GM12878 (cell line): ENCODE data around the gene MBOAT7. TPM values are rescaled to one million over a fixed set of nuclear protein-coding genes. Genes with fewer than 3 reads are reported as not detected.

Source experiments
- BMI1 ChIP-seq: fragments of 450-650 bp; IDR thresholded peaks from 2 replicates; pipeline ENCODE4 v1.6.1; 2016; ENCODE audit warnings: mild to moderate bottlenecking, moderate library complexity, borderline replicate concordance
- DPF2 ChIP-seq: fragments of 450-650 bp; IDR thresholded peaks from 2 replicates; pipeline ENCODE4 v1.6.1; 2017; ENCODE audit warnings: mild to moderate bottlenecking
- E2F8 ChIP-seq: fragments of 450-650 bp; IDR thresholded peaks from 2 replicates; pipeline ENCODE4 v1.6.1; 2018; ENCODE audit warnings: mild to moderate bottlenecking, low read depth, moderate library complexity; ENCODE audit not compliant: partially characterized antibody
- EP300 ChIP-seq, 2 experiments: fragments of 150-350 bp in 1 of 2; IDR thresholded peaks; 2 replicates each; pipeline ENCODE4 v1.6.1; 2011 to 2012; ENCODE audit warnings: low read depth in 2 of 2, low read length in 2 of 2, borderline replicate concordance in 1 of 2, improper control_type of control experiment in 1 of 2, inconsistent platforms in 1 of 2; ENCODE audit not compliant: control insufficient read depth in 1 of 2
- ETV6 ChIP-seq, 2 experiments: fragments of 450-650 bp in 1 of 2; IDR thresholded peaks in 1 of 2; conservative IDR thresholded peaks in 1 of 2; 2 replicates each; pipeline ENCODE4 v1.6.1; 2014; ENCODE audit warnings: antibody characterized with exemption in 1 of 2, borderline replicate concordance in 1 of 2, low read depth in 1 of 2, mild to moderate bottlenecking in 1 of 2, moderate library complexity in 1 of 2
- EZH2 ChIP-seq: IDR thresholded peaks from 2 replicates; pipeline ENCODE4 v1.6.1; 2012; ENCODE audit warnings: low read depth, mild to moderate bottlenecking, control low read depth, inconsistent platforms, low read length, borderline replicate concordance; ENCODE audit not compliant: control insufficient read depth
- FOXM1 ChIP-seq: IDR thresholded peaks from 2 replicates; pipeline ENCODE4 v1.6.1; 2012; ENCODE audit warnings: low read depth, mild to moderate bottlenecking, inconsistent platforms, low read length, moderate library complexity
- HDAC2 ChIP-seq: fragments of 200-600 bp; sonication (generic); IDR thresholded peaks from 2 replicates; pipeline ENCODE4 v1.6.1; 2017
- IKZF2 ChIP-seq, 2 experiments: fragments of 450-650 bp; IDR thresholded peaks; 2 replicates each; pipeline ENCODE4 v1.6.1; 2017; ENCODE audit warnings: mild to moderate bottlenecking in 2 of 2, moderate library complexity in 2 of 2
- KAT2A ChIP-seq: conservative IDR thresholded peaks from 2 replicates; pipeline ENCODE4 v1.6.1; 2011; ENCODE audit warnings: low read depth, low read length; ENCODE audit not compliant: control insufficient read depth
- MEF2A ChIP-seq: IDR thresholded peaks from 2 replicates; pipeline ENCODE4 v1.6.1; 2011; ENCODE audit warnings: low read depth, mild to moderate bottlenecking, low read length, moderate library complexity; ENCODE audit not compliant: insufficient read depth
- MLLT1 ChIP-seq: fragments of 450-650 bp; IDR thresholded peaks from 2 replicates; pipeline ENCODE4 v1.6.1; 2016; ENCODE audit warnings: mild to moderate bottlenecking
- NFXL1 ChIP-seq: fragments of 450-650 bp; IDR thresholded peaks from 2 replicates; pipeline ENCODE4 v1.6.1; 2017; ENCODE audit warnings: antibody characterized with exemption, mild to moderate bottlenecking, borderline replicate concordance
- POLR2AphosphoS5 ChIP-seq: IDR thresholded peaks from 2 replicates; pipeline ENCODE4 v1.6.1; 2011; ENCODE audit warnings: mild to moderate bottlenecking, low read length, inconsistent platforms
- RELA ChIP-seq: fragments of 450-650 bp; IDR thresholded peaks from 2 replicates; pipeline ENCODE4 v1.8.0; 2014; ENCODE audit warnings: borderline replicate concordance; ENCODE audit not compliant: partially characterized antibody
- SMARCA5 ChIP-seq: fragments of 450-650 bp; IDR thresholded peaks from 2 replicates; pipeline ENCODE4 v1.6.1; 2017; ENCODE audit warnings: mild to moderate bottlenecking
- TAF1 ChIP-seq: IDR thresholded peaks from 2 replicates; pipeline ENCODE4 v1.6.1; 2011; ENCODE audit warnings: mild to moderate bottlenecking, low read depth, low read length, borderline replicate concordance
- TCF3 ChIP-seq: IDR thresholded peaks from 2 replicates; pipeline ENCODE4 v1.6.1; 2012; ENCODE audit warnings: low read depth, mild to moderate bottlenecking, low read length, borderline replicate concordance; ENCODE audit not compliant: insufficient read depth
- YY1 ChIP-seq: IDR thresholded peaks from 2 replicates; pipeline ENCODE4 v1.6.1; 2011; ENCODE audit warnings: low read depth, mild to moderate bottlenecking, low read length
- ZNF687 ChIP-seq: fragments of 450-650 bp; IDR thresholded peaks from 2 replicates; pipeline ENCODE4 v1.6.1; 2017; ENCODE audit warnings: mild to moderate bottlenecking, moderate library complexity
- polyA plus RNA-seq, 11 experiments: library from polyadenylated mRNA; depleted of rRNA in 4 of 11; unstranded in 6 of 11; stranded (reverse) in 5 of 11; fragments of >200 nt; fragmentation: Nextera tagmentation in 4 of 11; fragmentation: Illumina TruSeq in 1 of 11; extraction: Ambion mirVana in 4 of 11; extraction: Trizol in 1 of 11; gene quantifications; 1 replicate in 1 of 11; 2 replicates in 10 of 11; pipeline versions ENCODE4 v1.2.1 to v1.2.3, GENCODE V29; 2011 to 2016; ENCODE audit warnings: inconsistent platforms in 2 of 11, missing spikeins in 2 of 11, low read depth in 1 of 11
- total RNA-seq, 4 experiments: library from RNA; depleted of rRNA in 3 of 4; stranded (reverse); fragments of >200 nt in 3 of 4; fragmentation: Illumina TruSeq in 1 of 4; extraction: Trizol in 1 of 4; gene quantifications; 2 replicates each; pipeline versions ENCODE4 v1.2.1 to v1.2.3, GENCODE V29; 2013 to 2021

MBOAT7 gene
- total and polyA plus RNA-seq, 10 of the 15 experiments (the other 5 are each of a cell fraction or from before 2014, with no cell fraction given), result 0.69 to 44.5 (median 21.7) TPM

DNA sequence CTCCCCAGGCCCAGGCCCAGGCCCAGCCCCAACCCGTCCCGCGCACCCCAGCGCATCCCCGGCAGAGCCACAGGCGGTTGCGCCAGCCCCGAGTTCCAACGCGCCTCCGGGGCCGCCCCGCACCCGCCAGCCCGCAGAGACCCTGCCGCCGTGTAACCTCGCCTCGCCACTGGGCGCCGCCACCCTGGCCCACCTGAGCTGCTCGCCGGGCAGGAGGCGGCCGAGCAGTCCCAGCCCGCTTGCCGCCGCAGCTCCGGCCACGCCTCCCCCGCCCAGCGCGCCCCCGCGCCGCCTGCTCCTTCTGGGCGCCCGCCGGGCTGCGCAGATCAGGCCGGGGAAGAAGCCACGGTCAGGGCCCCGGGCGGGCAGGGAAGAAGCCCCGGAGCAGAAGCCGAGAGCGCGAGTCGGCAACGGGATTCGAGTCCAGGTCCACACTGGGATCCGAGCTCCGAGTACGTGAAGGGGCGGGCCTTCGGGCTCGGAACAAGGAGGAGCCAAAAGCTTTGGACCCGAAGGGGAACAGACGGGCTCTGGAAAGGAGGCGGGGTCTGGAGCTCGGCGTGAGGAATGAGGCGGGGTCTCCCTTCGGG lies at the start of gene MBOAT7 (continued):
- no peak for TF ChIP-seq ETV6 (conservative IDR thresholded peaks at IDR 0.05 in 1 of 2, IDR thresholded peaks at IDR 0.05 in 1 of 2; ENCODE audit: borderline replicate concordance in 1 of 2, low read depth in 1 of 2)
- no peak for TF ChIP-seq NFXL1
- TF ChIP-seq E2F8, result no peak
- TF ChIP-seq BMI1, result no peak
- TF ChIP-seq DPF2, result peak; percentile 81
- TF ChIP-seq SMARCA5, result peak; percentile 93
- TF ChIP-seq KAT2A, result no peak
- peak; percentile 53; the same call in 1 of the 2 replicates for TF ChIP-seq POLR2AphosphoS5
- no peak for TF ChIP-seq MEF2A
- TF ChIP-seq EZH2, result no peak
- 0 out of 2 replicates have a peak, but pooled peaks have one; percentile 8 for TF ChIP-seq TCF3
- no peak for TF ChIP-seq HDAC2
- TF ChIP-seq EP300 (IDR thresholded peaks at IDR 0.05; ENCODE audit: borderline replicate concordance in 1 of 2, control insufficient read depth in 1 of 2, low read depth in 2 of 2, low read length in 2 of 2), result no peak
- TF ChIP-seq FOXM1, result no peak
- peak; percentile 29 for TF ChIP-seq YY1
- 0 out of 2 replicates have a peak, but pooled peaks have one; percentile 13 for TF ChIP-seq TAF1
- TF ChIP-seq MLLT1, result 0 out of 2 replicates have a peak, but pooled peaks have one; percentile 36
- no peak for TF ChIP-seq ZNF687
- TF ChIP-seq RELA, result peak; percentile 51
- no peak for TF ChIP-seq IKZF2 (IDR thresholded peaks at IDR 0.05)
